ENCODE measurements around the gene PAPSS2. TPM values are rescaled to one million over a fixed set of nuclear protein-coding genes. Genes with fewer than 3 reads are reported as not detected.

Gene PAPSS2
- total and polyA plus RNA-seq, 9 donors: 18.0 to 102 (median 42.5) TPM

DNA sequence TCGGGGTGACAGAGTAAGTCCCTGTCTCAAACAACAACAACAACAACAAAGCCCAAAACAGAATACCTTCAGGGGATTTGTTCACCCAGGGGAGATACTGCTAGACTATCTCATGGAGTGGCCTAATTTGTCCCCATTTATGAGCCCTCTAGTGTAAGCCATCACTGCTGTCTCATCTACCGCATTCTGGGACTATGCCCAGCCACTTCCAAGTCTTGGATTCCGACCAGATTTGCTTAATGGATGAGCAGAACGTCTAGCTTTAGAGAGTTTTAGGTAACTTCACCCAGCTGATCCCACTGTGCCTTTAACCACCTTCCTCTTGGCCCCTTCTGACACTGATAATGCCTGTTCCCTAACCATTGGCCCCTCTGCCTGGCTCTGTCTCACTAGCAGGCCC lies 47.1 kb downstream of the PAPSS2 start:
- TF ChIP-seq EP300 (IDR thresholded peaks at IDR 0.05) (no peak), POLR2A (IDR thresholded peaks at IDR 0.05) (no peak)
- Histone ChIP-seq H3K9me3 (no peaks in the 10 kb centered on the region), H3K27me3 (no peaks in the 10 kb centered on the region), H3K4me1 (ENCODE audit: insufficient read depth) (peaks cover 2% of the 10 kb centered on the region), H3K36me3 (no peaks in the 10 kb centered on the region), H3K27ac (no peak overlapping the region), H3K4me3 (no peak overlapping the region)
- DNase-seq: no peak
- 76 to 85% (median 79%) methylated on average over 4 of the region's 4 CpGs for WGBS, 3 donors
- intact Hi-C loops (cut with DNase I): no loop called here

DNA sequence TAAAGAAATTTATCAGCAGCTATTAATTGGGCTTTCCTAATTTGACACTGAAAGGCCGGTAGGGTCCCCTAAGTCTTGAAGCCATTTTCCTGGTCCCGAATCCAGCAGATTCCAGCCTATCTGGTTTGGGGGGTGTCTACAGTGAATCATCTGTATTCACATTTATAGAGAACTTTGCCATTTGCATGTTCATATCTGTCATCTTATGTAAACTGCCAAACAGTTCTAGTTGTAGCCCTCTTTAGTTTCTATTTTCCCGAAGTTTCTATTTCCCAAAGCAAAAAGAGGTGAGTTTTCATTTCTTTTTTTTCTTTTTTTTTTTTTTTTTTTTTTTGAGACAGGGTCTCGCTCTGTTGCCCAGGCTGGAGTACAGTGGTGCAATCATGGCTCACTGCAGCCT lies 47.6 kb downstream of the PAPSS2 start:
- H3K36me3 ChIP-seq: no peaks in the 10 kb centered on the region
- no peak overlapping the region for H3K4me3 ChIP-seq
- intact Hi-C loops (cut with DNase I): no loop called here

DNA sequence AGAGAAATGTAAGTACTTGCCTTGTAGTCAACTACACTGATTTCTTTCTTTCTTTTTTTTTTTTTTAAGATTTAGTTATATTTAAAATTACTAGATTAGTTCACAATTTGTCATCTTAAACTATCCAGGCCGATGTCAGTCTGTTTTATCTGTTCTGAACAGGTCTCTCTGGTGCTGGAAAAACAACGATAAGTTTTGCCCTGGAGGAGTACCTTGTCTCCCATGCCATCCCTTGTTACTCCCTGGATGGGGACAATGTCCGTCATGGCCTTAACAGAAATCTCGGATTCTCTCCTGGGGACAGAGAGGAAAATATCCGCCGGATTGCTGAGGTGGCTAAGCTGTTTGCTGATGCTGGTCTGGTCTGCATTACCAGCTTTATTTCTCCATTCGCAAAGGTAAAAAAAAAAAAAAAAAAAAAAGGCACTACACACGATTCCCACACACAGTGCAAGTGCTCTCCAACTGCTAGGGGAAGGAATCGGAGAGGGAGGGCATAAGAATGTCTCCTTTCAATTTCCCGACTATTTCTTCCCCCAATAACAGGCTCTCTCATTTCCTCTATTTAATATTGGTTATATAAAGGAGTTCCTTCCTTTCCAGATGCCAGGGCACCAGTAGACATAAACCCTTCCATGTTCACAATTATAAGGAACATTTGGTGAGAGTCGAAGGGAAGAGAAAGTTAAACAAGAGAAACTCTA lies 53.4 kb downstream of the PAPSS2 start:
- H3K9me3 ChIP-seq: no peaks in the 10 kb centered on the region
- 24 to 49% (median 24%) methylated on average over 11 of the region's 11 CpGs for WGBS, 3 donors
- no peaks in the 10 kb centered on the region for H3K27me3 ChIP-seq
- intact Hi-C loops (cut with DNase I): no loop called here
- peak overlapping the region; percentile 57 to 80 for H3K27ac ChIP-seq
- H3K36me3 ChIP-seq: no peaks in the 10 kb centered on the region
- TF ChIP-seq POLR2A (IDR thresholded peaks at IDR 0.05) (no peak), EP300 (IDR thresholded peaks at IDR 0.05) (no peak)
- TF ChIP-seq, protein P1, sequence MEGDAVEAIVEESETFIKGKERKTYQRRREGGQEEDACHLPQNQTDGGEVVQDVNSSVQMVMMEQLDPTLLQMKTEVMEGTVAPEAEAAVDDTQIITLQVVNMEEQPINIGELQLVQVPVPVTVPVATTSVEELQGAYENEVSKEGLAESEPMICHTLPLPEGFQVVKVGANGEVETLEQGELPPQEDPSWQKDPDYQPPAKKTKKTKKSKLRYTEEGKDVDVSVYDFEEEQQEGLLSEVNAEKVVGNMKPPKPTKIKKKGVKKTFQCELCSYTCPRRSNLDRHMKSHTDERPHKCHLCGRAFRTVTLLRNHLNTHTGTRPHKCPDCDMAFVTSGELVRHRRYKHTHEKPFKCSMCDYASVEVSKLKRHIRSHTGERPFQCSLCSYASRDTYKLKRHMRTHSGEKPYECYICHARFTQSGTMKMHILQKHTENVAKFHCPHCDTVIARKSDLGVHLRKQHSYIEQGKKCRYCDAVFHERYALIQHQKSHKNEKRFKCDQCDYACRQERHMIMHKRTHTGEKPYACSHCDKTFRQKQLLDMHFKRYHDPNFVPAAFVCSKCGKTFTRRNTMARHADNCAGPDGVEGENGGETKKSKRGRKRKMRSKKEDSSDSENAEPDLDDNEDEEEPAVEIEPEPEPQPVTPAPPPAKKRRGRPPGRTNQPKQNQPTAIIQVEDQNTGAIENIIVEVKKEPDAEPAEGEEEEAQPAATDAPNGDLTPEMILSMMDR (IDR thresholded peaks at IDR 0.05): no peak
- H3K4me3 ChIP-seq: no peak overlapping the region
- H3K4me1 ChIP-seq (ENCODE audit: insufficient read depth): peaks cover 19% of the 10 kb centered on the region
- DNase-seq: no peak

More for the DNA sequence above, 47.6 kb downstream of the PAPSS2 start:
- DNase-seq: no peak
- TF ChIP-seq EP300 (IDR thresholded peaks at IDR 0.05) (no peak), POLR2A (IDR thresholded peaks at IDR 0.05) (no peak)
- TF ChIP-seq, protein P1 (IDR thresholded peaks at IDR 0.05): no peak
- H3K4me1 ChIP-seq (ENCODE audit: insufficient read depth): peaks cover 4% of the 10 kb centered on the region
- no peak overlapping the region for H3K27ac ChIP-seq
- no peaks in the 10 kb centered on the region for H3K9me3 ChIP-seq
- no peaks in the 10 kb centered on the region for H3K27me3 ChIP-seq
- 91 to 97% (median 94%) methylated on average over 4 of the region's 4 CpGs for WGBS, 3 donors

DNA sequence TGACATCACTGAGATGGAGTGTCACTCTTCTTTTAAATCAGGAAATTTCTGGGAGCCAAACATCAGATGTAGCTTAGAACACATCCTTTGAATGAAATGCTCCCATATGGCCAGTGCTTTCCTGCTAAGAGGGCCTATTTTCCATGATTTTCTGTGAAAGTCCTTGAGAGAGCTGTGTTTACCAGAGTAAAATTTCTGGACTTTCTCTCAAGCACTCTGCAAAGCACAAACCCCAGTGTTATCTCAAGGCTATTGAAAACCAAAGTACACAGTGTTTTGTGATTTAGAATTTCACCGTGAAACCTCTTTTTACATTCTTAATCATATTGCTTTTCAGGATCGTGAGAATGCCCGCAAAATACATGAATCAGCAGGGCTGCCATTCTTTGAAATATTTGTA lies 54.0 kb downstream of the PAPSS2 start:
- H3K4me3 ChIP-seq: no peak overlapping the region
- no peaks in the 10 kb centered on the region for H3K9me3 ChIP-seq
- intact Hi-C loops (cut with DNase I): no loop called here
- H3K27ac ChIP-seq: peak overlapping the region; percentile 57 to 80
- H3K4me1 ChIP-seq (ENCODE audit: insufficient read depth): peaks cover 19% of the 10 kb centered on the region
- DNase-seq: no peak
- 16 to 43% (median 16%) methylated on average over 3 of the region's 3 CpGs for WGBS, 3 donors
- H3K36me3 ChIP-seq: no peaks in the 10 kb centered on the region
- TF ChIP-seq POLR2A (IDR thresholded peaks at IDR 0.05) (no peak), EP300 (IDR thresholded peaks at IDR 0.05) (no peak)
- TF ChIP-seq, protein P1 (IDR thresholded peaks at IDR 0.05): no peak
- no peaks in the 10 kb centered on the region for H3K27me3 ChIP-seq

Measured in ovary (tissue), 9 donors.